ENCODE measurements around the gene FOXN3.

The FOXN3 gene

GRCh38 chr14:89214221-89214965, 202.6 kb downstream of the FOXN3 start:
- peak in 2 of 3 donors; percentile 40 to 52 for DNase-seq
- WGBS (ENCODE audit: insufficient coverage) = 84% methylated on average over 11 of the region's 14 CpGs
- peaks cover 2 to 48% (median 17%) of the 10 kb centered on the region in 4 experiments for H3K4me1 ChIP-seq (ENCODE audit: control extremely low read depth in 1 of 4, control insufficient read depth in 4 of 4, insufficient read depth in 4 of 4, low read length in 3 of 4)
- H3K4me3 ChIP-seq (ENCODE audit: control insufficient read depth in 1 of 7, extremely low read depth in 1 of 7, insufficient read depth in 4 of 7, low read depth in 2 of 7, low read length in 6 of 7) = peak overlapping the region in 1 of 7 experiments; percentile 10
- no peaks in the 10 kb centered on the region for H3K27me3 ChIP-seq (replicated peaks in 2 of 5; ENCODE audit: control insufficient read depth in 4 of 5, insufficient read depth in 5 of 5, low read length in 4 of 5)
- H3K36me3 ChIP-seq (ENCODE audit: control insufficient read depth in 4 of 4, insufficient read depth in 4 of 4, low read length in 3 of 4) = peaks cover 5 to 8% (median 6%) of the 10 kb centered on the region in 4 experiments
- POLR2A ChIA-PET = no interaction called here
- CTCF ChIA-PET = interaction anchor here (1.1 to 3.6 kb wide), 7 partner anchors 11 to 37 kb away, joined by 3 to 24 read pairs (median 6); no protein-coding TSS in a partner anchor
- H3K27ac ChIP-seq (ENCODE audit: insufficient read depth in 1 of 2, low read depth in 1 of 2, low read length in 2 of 2, poor library complexity in 1 of 2, severe bottlenecking in 2 of 2) = peak overlapping the region in 1 of 2 experiments; percentile 43
- no peaks in the 10 kb centered on the region for H3K9me3 ChIP-seq (ENCODE audit: control extremely low read depth in 1 of 5, control insufficient read depth in 4 of 5, insufficient read depth in 2 of 5, low read depth in 1 of 5, low read length in 4 of 5)

GRCh38 chr14:89212386-89213235, 204.4 kb downstream of the FOXN3 start:
- no peaks in the 10 kb centered on the region for H3K9me3 ChIP-seq (ENCODE audit: control extremely low read depth in 1 of 5, control insufficient read depth in 4 of 5, insufficient read depth in 2 of 5, low read depth in 1 of 5, low read length in 4 of 5)
- ChIA-PET POLR2A (no interaction called here), CTCF (interaction anchor here (0.9 to 3.6 kb wide), 7 partner anchors 9 to 761 kb away, joined by 3 to 24 read pairs (median 3); no protein-coding TSS in a partner anchor)
- peaks cover 2 to 46% (median 17%) of the 10 kb centered on the region in 4 experiments for H3K4me1 ChIP-seq (ENCODE audit: control extremely low read depth in 1 of 4, control insufficient read depth in 4 of 4, insufficient read depth in 4 of 4, low read length in 3 of 4)
- peak overlapping the region; percentile 17 to 63 for H3K27ac ChIP-seq (ENCODE audit: insufficient read depth in 1 of 2, low read depth in 1 of 2, low read length in 2 of 2, poor library complexity in 1 of 2, severe bottlenecking in 2 of 2)
- DNase-seq = peak in 2 of 3 donors; percentile 31 to 44
- H3K27me3 ChIP-seq (replicated peaks in 2 of 5; ENCODE audit: control insufficient read depth in 4 of 5, insufficient read depth in 5 of 5, low read length in 4 of 5) = no peaks in the 10 kb centered on the region
- peaks cover 0 to 5% (median 2%) of the 10 kb centered on the region in 4 experiments for H3K36me3 ChIP-seq (ENCODE audit: control insufficient read depth in 4 of 4, insufficient read depth in 4 of 4, low read length in 3 of 4)
- H3K4me3 ChIP-seq (ENCODE audit: control insufficient read depth in 1 of 7, extremely low read depth in 1 of 7, insufficient read depth in 4 of 7, low read depth in 2 of 7, low read length in 6 of 7) = peak overlapping the region in 2 of 7 experiments; percentile 22 to 31
- WGBS (ENCODE audit: insufficient coverage) = 16% methylated on average over 5 of the region's 6 CpGs

- ChIA-PET POLR2A (interaction anchor here (0.6 kb wide), 1 partner anchor 183 kb away, joined by 4 read pairs; no protein-coding TSS in a partner anchor), CTCF (interaction anchor here (1.2 to 1.3 kb wide), 2 partner anchors 30 to 32 kb away, joined by 3 to 5 read pairs; no protein-coding TSS in a partner anchor)
- WGBS (ENCODE audit: insufficient coverage) = 33% methylated on average over 1 of the region's 3 CpGs
- Histone ChIP-seq H3K4me1 (ENCODE audit: control extremely low read depth in 1 of 4, control insufficient read depth in 4 of 4, insufficient read depth in 4 of 4, low read length in 3 of 4) (peaks cover 2 to 36% (median 15%) of the 10 kb centered on the region in 4 experiments), H3K4me3 (ENCODE audit: control insufficient read depth in 1 of 7, extremely low read depth in 1 of 7, insufficient read depth in 4 of 7, low read depth in 2 of 7, low read length in 6 of 7) (no peak overlapping the region), H3K36me3 (ENCODE audit: control insufficient read depth in 4 of 4, insufficient read depth in 4 of 4, low read length in 3 of 4) (peaks cover 0 to 14% (median 7%) of the 10 kb centered on the region in 4 experiments), H3K27me3 (replicated peaks in 2 of 5; ENCODE audit: control insufficient read depth in 4 of 5, insufficient read depth in 5 of 5, low read length in 4 of 5) (no peaks in the 10 kb centered on the region), H3K9me3 (ENCODE audit: control extremely low read depth in 1 of 5, control insufficient read depth in 4 of 5, insufficient read depth in 2 of 5, low read depth in 1 of 5, low read length in 4 of 5) (no peaks in the 10 kb centered on the region), H3K27ac (ENCODE audit: insufficient read depth in 1 of 2, low read depth in 1 of 2, low read length in 2 of 2, poor library complexity in 1 of 2, severe bottlenecking in 2 of 2) (no peak overlapping the region)
- no peak for DNase-seq
These were observed 207.5 kb downstream of the FOXN3 start for GRCh38 chr14:89209558-89209957.

GRCh38 chr14:89207925-89208328, 209.1 kb downstream of the FOXN3 start:
- no peaks in the 10 kb centered on the region for H3K27me3 ChIP-seq (replicated peaks in 2 of 5; ENCODE audit: control insufficient read depth in 4 of 5, insufficient read depth in 5 of 5, low read length in 4 of 5)
- no peak overlapping the region for H3K4me3 ChIP-seq (ENCODE audit: control insufficient read depth in 1 of 7, extremely low read depth in 1 of 7, insufficient read depth in 4 of 7, low read depth in 2 of 7, low read length in 6 of 7)
- ChIA-PET CTCF (interaction anchor here (1.1 kb wide), 1 partner anchor 13 kb away, joined by 4 read pairs; no protein-coding TSS in a partner anchor), POLR2A (interaction anchor here (0.6 kb wide), 1 partner anchor 13 kb away, joined by 3 read pairs; no protein-coding TSS in a partner anchor)
- H3K9me3 ChIP-seq (ENCODE audit: control extremely low read depth in 1 of 5, control insufficient read depth in 4 of 5, insufficient read depth in 2 of 5, low read depth in 1 of 5, low read length in 4 of 5) = no peaks in the 10 kb centered on the region
- H3K4me1 ChIP-seq (ENCODE audit: control extremely low read depth in 1 of 4, control insufficient read depth in 4 of 4, insufficient read depth in 4 of 4, low read length in 3 of 4) = peaks cover 2 to 36% (median 18%) of the 10 kb centered on the region in 4 experiments
- peaks cover 0 to 14% (median 7%) of the 10 kb centered on the region in 4 experiments for H3K36me3 ChIP-seq (ENCODE audit: control insufficient read depth in 4 of 4, insufficient read depth in 4 of 4, low read length in 3 of 4)
- WGBS (ENCODE audit: insufficient coverage) = 100% methylated on average over 4 of the region's 7 CpGs
- H3K27ac ChIP-seq (ENCODE audit: insufficient read depth in 1 of 2, low read depth in 1 of 2, low read length in 2 of 2, poor library complexity in 1 of 2, severe bottlenecking in 2 of 2) = no peak overlapping the region
- peak in 2 of 3 donors; percentile 21 to 54 for DNase-seq

GRCh38 chr14:89206389-89207031, 210.5 kb downstream of the FOXN3 start:
- WGBS (ENCODE audit: insufficient coverage) = 96% methylated on average over 10 of the region's 17 CpGs
- Histone ChIP-seq H3K4me3 (ENCODE audit: control insufficient read depth in 1 of 7, extremely low read depth in 1 of 7, insufficient read depth in 4 of 7, low read depth in 2 of 7, low read length in 6 of 7) (no peak overlapping the region), H3K27me3 (replicated peaks in 2 of 5; ENCODE audit: control insufficient read depth in 4 of 5, insufficient read depth in 5 of 5, low read length in 4 of 5) (no peaks in the 10 kb centered on the region), H3K27ac (ENCODE audit: insufficient read depth in 1 of 2, low read depth in 1 of 2, low read length in 2 of 2, poor library complexity in 1 of 2, severe bottlenecking in 2 of 2) (no peak overlapping the region), H3K36me3 (ENCODE audit: control insufficient read depth in 4 of 4, insufficient read depth in 4 of 4, low read length in 3 of 4) (peaks cover 0 to 11% (median 6%) of the 10 kb centered on the region in 4 experiments), H3K9me3 (ENCODE audit: control extremely low read depth in 1 of 5, control insufficient read depth in 4 of 5, insufficient read depth in 2 of 5, low read depth in 1 of 5, low read length in 4 of 5) (no peaks in the 10 kb centered on the region), H3K4me1 (ENCODE audit: control extremely low read depth in 1 of 4, control insufficient read depth in 4 of 4, insufficient read depth in 4 of 4, low read length in 3 of 4) (peaks cover 0 to 37% (median 20%) of the 10 kb centered on the region in 4 experiments)
- no peak for DNase-seq
- ChIA-PET POLR2A (no interaction called here), CTCF (interaction anchor here (0.7 to 1.3 kb wide), 4 partner anchors 10 to 32 kb away, joined by 3 to 4 read pairs (median 4); no protein-coding TSS in a partner anchor)

GRCh38 chr14:89205137-89205740, 211.8 kb downstream of the FOXN3 start:
- 100% methylated on average over 17 of the region's 18 CpGs for WGBS (ENCODE audit: insufficient coverage)
- H3K27ac ChIP-seq (ENCODE audit: insufficient read depth in 1 of 2, low read depth in 1 of 2, low read length in 2 of 2, poor library complexity in 1 of 2, severe bottlenecking in 2 of 2) = no peak overlapping the region
- H3K4me1 ChIP-seq (ENCODE audit: control extremely low read depth in 1 of 4, control insufficient read depth in 4 of 4, insufficient read depth in 4 of 4, low read length in 3 of 4) = peaks cover 0 to 36% (median 22%) of the 10 kb centered on the region in 4 experiments
- no peaks in the 10 kb centered on the region for H3K27me3 ChIP-seq (replicated peaks in 2 of 5; ENCODE audit: control insufficient read depth in 4 of 5, insufficient read depth in 5 of 5, low read length in 4 of 5)
- H3K4me3 ChIP-seq (ENCODE audit: control insufficient read depth in 1 of 7, extremely low read depth in 1 of 7, insufficient read depth in 4 of 7, low read depth in 2 of 7, low read length in 6 of 7) = no peak overlapping the region
- H3K9me3 ChIP-seq (ENCODE audit: control extremely low read depth in 1 of 5, control insufficient read depth in 4 of 5, insufficient read depth in 2 of 5, low read depth in 1 of 5, low read length in 4 of 5) = no peaks in the 10 kb centered on the region
- DNase-seq = no peak
- POLR2A ChIA-PET = no interaction called here
- CTCF ChIA-PET = interaction anchor here (1.3 to 2.4 kb wide), 2 partner anchors 16 to 28 kb away, joined by 4 to 8 read pairs; no protein-coding TSS in a partner anchor
- H3K36me3 ChIP-seq (ENCODE audit: control insufficient read depth in 4 of 4, insufficient read depth in 4 of 4, low read length in 3 of 4) = peaks cover 0 to 11% (median 7%) of the 10 kb centered on the region in 4 experiments

Measured in common myeloid progenitor, CD34-positive (primary cell).